Fibroblast of skin of back (primary cell): ENCODE results near the gene RELL2.

Experiments
- DNase-seq: peaks from one replicate; pipeline ENCODE4 v3.0.0-alpha.2; 2013

RELL2 gene

DNA sequence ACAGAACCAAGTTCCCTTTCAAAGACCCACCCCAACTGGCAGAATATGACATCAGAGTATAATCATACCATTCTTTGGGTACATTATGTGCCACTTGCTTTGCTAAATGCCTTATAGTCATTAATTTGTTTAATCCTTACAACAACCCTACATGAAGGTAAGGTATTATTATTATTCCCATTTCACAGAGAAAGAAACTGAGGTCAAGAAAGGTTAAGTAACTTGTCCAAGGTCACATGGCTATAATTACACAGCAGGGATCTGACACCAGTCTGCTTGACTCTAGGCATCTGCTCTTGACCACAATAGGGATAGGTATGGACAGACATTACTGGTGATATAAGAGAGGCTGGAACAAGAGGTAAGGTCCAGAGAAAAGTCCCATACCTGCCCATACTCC is 13.2 kb downstream of the RELL2 start:
- DNase-seq: no peak

DNA sequence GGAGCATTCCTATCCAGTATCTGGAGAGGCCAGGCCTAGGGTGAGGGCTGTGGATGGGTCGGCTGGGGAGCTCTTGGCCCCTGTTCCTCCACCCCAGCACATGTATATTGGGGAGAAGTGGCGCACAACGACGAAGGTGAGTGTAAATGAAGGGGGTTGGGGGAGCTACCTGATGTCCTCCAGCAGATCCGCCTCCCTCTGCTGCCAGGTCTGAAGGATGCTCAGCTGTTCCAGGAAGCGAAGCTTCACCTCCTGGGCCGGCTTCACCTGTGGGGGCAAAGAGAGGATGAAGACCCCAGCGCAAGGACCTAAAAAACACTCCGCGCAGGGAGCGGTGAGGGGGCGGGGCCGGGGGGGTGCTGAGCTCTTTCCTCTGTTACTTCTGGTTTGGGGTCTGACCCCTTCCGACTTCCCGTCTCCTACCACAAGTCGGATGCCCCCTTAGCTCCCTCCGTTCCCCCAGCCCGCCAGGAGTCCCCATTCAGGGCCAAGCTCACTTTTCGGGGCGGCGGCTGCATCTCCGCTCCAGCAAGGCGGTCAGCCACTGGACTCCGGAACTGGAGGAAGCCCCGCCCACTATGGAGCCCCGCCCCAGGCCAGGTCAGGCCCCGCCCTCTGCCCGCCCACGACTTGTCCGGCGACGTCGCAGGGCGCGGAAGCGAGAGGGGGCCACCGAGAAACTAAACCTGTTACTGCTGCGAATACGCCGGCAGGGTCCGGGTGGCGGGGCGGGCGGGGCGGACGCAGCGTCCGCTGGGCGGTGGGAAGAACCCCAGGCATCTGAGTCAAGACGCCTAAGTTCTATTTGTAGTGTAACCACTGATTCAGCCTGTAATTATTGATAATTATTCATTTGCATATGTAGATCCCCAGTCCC is 14.3 kb downstream of the RELL2 start, which contains the start of gene FCHSD1:
TSS of gene FCHSD1 (minus strand) at position 568 of the 877 bp plus-strand sequence. CDS start at position 518, 50 bp downstream.
- peak; percentile 76 for DNase-seq

DNA sequence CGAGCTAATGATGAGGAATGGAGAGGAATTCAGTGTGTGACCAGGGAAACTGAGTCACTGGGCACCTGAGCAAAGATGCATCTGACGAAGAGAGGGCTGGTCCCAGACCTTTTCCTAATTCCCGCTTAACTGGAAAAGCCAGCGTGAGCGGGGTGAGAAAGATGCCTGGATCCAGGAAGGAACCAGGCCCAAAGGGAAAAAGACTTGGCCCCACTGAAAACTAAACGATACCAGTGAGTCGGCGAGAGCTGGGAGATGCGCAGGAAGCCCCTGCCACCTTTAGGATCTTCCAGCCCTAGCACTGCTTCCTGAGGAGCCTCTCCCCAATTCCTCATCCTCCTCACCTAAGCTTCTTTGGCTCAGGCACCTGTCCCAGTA is 14.9 kb downstream of the RELL2 start:
- DNase-seq: no peak

DNA sequence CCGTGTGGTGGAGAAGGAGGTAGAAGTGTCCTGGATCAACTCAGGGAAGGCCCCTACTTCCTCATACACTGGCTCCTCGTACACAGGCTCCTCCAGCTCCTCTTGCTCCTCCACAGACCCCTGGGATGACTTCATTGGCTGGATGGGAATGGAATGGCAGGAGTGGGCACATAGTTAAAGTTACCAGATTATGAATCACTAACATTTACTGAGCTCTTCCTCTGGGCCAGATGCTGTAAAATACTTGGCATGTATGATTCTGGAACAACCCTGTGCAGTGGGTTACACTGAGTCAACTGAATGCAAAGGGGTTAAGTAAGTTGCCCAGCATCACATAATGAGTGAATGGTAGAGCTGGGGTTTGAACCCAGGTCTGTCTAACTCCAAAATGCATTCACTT is 17.5 kb downstream of the RELL2 start:
- DNase-seq: peak; percentile 95

DNA sequence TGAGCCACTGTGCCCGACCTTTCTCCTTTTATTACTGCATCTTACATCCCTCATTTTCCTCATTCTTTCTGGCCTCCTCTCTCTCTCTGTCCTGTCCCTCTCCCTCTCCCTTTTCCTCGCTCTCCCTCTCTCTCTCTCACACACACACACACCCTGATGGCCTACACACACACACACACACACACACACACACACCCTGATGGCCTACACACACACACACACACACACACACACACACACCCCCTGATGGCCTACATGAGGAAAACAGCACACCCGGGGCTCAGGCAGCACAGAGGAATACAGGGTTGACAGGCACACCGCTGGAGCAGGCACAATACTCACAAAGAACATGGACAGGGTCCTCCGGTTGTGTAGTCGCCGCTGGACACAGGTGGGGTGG is 18.2 kb downstream of the RELL2 start:
- no peak for DNase-seq

DNA sequence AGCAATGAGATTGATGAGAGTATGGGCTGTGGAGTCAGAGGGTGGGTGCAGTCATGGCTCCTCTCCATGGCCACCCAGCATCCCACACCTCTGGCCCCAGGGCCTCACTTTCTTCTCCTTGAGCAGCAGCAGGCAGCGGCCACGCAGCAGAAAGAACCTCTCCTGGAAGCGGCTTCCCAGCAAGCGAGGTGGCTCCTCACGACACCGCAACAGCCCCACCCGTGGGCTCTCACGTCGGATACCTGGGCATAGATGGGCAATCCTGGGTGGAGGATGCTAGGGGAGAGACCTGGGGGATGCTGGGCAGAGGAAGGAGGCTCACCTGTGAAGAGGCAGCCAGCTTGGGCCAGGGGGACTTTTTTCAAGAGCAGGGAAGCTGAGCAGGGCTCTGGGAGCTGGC is 19.6 kb downstream of the RELL2 start:
- no peak for DNase-seq

DNA sequence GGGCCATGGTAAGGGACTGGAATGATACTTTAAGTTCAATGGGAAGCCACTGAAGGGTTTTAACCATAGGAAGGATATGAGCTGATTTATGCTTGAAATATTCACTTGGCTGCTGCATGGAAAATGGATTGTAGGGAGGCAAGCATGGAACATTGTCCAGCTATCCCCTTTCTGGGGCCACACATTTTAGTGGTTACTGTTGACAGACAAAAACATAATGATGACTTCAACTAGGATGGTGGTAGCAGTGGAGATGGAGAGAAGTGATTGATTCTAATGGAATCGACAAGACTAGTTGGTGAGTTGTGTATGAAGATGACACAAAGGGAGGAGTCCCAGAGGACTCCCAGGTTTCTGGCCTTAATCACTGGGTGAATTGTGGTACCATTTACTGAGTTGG is 20.6 kb downstream of the RELL2 start:
- DNase-seq: peak; percentile 41

DNA sequence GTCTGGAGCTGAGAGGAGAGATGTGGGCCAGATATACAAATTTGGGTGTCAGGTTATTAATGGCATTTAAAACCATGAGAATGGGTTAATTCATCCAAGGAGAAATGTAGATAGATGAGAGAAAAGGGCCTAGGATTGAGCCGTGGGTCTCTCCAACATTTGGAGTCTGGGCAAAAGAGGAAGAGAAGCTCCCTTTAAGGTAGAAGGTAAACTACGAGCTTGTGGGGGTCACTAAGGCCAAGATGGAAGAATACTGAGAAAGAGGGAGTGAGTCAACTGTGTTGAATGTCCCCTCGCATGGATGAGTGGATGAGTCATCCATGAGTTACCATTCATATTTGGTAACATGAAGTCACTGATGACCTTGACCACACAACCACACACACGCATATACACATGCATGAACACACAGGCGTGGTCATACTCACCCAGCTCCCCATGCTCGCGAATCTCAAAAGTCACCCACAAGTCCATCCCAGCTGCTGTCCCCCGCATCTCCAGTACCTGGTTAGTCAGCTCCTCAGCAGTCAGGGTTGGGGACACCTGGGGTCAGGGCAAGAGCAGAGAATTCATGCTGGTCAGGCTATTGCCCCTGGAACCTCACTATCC is 21.2 kb downstream of the RELL2 start:
- peak; percentile 93 for DNase-seq

DNA sequence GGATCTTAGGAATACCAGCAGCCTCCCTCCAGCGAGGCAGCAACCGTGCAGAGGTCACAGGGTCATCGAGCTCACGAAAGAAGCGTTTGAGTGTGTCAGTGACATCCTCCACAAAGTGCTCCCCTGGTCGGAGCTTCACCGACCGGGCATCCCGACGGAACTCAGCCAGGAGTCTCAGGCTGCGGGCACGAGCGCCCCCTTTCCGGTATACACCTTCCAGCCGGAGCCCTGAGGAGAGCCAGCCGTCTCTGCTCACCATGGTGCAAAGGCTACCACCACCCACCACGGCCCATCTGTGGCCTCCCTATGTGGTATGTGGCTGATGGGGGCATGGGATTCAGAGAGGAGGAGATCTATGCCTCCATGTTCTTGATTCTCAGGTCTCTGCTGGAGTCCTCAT is 25.2 kb downstream of the RELL2 start:
- DNase-seq: no peak

DNA sequence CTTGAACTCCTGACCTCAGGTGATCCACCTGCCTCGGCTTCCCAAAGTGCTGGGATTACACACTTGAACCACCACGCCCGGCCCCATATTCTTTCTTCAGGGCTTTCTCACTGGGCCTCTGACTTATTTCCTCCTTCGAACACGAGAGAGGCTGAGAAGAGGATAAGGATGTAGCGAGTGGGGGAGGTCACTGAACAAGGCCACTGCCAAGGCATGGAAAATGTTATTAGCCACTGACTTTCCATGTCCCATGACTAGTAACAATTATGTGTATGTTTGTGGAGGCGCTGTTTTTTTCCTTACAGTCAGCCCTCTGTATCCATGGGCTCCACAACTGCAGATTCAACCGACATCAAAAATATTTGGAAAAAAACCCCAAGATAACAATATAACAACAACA is 26.7 kb downstream of the RELL2 start:
- DNase-seq: no peak

DNA sequence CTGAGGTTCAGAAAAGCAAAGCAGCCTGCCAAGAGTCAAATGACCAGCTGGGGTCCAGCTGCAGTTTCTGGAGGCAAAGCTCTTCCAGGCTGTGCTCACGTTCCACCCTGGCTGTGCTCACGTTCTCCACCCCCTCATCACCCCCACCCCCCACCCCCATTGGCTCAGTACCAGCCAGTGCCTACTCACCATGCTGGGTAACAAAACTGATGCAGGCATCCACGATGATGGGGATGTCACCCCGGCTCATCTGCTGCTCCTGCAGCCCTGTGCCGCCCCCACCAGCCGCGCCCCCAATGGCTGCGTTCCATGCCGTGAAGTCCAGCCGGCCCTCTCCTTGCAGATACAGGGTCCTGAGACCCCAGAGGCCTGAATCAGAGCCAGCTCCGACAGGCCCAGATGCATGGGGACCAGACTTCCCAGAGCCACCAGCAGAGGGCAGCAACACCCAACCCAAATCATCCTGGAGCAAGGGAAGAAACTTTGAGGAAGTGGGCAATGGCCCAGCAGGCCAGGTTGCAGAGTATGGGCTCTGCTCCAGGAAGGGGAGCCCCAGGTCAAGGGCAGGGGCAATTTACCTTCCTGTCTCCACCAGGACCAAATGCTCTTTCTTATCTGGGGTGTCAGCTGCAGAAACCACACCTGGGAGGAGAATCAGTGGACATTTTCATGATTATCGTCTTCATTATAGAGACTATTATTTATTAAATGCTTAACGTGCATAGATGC is 28.1 kb downstream of the RELL2 start:
- peak; percentile 61 for DNase-seq

DNA sequence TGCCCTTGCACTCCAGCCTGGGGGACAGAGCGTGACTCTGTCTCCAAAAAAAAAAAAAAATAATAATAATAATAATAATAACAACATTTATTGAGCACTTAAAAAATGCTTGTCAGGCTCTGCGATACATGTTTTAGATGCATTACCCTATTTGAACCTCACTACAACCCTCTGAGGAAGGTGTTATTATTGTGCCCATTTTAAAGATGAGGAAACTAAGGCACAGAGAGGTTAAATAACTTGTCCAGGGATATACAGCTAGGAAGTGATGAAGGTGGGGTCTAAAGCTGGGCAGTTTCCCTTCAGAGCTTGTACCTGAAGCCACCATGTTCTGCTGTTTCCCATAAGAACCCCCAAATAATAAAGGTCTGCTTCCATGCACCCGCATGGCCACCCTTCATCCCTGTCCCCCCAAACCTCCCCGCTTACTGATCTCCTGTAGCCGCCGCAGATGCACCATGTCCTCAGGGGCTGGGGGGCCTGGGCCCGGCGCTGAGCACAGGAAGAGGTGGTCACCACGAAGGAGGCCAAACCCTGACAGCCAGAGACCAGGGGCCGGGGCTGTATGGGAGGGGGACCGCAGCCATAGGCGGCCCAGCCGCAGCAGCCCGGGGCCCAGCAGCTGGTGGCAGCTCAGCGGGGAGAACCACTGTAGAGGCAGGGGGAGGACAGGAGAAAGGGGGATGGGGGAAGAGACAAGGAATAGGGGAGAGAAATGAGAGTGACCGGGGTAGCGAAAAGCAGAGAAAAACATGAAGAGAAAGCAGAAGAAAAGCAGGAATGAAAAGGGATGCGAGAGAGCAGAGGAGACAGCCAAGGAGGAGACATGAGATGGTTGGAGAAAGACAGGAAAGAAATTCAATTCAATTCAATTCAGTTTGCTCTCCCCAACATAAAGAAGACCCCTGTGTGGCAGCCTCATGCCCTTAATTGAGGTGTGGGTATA is 29.5 kb downstream of the RELL2 start:
- DNase-seq: no peak

DNA sequence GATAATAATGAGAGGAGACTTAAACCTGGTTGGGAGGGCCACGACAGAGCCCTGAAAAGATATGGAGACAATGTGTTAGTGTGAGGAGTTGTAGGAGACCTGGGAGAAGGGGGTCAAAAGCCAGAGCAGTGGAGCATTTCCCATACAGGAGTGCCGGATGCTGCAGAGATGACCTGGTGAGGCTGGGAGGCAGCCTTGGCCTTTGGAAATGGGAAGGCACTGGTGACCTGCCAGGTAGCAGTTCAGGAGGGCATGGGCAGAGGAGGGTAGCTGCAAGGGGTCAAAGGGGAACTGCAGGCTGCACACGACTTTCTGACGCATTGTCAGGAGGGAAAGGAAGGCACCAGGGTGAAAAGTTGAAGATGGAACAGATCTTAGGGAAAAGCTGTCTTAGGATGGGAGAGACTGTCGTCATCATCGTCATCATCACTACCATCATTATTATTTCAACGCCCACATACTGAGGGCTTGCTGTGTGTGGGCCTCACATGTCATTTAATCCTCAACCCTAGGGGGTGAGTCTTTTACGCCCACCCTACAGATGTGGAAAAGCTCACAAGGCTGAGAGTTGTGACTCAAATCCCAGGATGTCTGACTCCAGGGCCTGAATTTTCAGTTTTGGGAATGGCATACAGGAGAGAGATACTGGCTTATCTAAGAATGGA is 31.9 kb downstream of the RELL2 start:
- DNase-seq: no peak

DNA sequence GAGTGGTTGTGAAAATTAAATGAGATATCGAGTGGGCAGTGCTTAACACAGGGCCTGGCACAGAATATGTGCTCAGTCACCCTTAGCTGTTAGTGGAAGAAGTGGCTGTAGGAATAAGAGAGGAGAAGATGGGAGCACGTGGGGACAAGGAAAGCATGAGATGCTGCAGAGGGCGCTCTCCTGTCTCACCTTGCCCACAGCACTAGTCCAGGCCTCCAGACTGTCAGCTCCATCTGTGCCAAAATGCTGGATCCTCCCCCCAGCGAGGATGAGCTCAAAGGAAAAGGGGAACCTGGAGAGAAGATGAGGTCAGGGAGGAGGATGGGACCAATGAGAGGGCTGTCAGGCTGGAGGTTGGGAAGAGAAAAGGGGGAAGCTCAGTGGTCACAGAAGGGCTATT is 32.7 kb downstream of the RELL2 start:
- no peak for DNase-seq

DNA sequence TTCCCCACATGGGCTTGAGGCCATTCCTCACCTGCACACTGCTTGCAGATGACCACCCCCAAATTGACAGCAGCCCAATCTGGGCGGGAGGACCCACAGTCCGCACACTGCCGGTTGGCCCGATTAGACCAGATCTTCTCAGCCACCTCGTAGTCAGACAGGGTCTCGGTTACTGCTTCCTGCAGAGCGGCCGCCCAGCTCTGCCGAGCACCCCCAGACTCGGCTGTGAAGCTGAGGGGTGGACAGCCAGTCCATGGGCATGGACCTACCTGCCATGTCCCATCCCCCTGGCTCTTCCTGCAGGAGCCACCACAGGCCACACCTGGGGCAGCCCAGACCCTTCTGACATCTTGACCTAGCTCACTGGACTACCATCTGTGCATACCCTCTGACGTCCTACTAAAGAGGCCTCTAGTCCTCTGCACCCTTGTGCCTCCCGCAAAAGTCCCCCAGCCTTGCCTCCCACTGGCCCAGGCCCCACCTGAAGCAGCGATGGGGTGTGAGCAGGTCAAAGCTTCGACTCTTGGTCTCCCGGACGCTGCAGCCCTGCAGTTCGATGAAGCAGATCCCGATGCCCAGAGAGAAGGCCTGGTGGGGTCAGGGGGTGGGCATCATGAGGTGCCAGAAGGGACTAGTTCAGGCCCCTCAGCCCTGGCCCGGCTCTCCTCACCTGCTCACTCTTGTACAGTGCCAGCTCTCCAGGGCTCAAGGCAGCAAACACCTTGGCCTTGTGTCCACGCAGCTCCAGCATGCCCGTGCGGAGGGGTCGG is 35.5 kb downstream of the RELL2 start:
- DNase-seq: no peak

DNA sequence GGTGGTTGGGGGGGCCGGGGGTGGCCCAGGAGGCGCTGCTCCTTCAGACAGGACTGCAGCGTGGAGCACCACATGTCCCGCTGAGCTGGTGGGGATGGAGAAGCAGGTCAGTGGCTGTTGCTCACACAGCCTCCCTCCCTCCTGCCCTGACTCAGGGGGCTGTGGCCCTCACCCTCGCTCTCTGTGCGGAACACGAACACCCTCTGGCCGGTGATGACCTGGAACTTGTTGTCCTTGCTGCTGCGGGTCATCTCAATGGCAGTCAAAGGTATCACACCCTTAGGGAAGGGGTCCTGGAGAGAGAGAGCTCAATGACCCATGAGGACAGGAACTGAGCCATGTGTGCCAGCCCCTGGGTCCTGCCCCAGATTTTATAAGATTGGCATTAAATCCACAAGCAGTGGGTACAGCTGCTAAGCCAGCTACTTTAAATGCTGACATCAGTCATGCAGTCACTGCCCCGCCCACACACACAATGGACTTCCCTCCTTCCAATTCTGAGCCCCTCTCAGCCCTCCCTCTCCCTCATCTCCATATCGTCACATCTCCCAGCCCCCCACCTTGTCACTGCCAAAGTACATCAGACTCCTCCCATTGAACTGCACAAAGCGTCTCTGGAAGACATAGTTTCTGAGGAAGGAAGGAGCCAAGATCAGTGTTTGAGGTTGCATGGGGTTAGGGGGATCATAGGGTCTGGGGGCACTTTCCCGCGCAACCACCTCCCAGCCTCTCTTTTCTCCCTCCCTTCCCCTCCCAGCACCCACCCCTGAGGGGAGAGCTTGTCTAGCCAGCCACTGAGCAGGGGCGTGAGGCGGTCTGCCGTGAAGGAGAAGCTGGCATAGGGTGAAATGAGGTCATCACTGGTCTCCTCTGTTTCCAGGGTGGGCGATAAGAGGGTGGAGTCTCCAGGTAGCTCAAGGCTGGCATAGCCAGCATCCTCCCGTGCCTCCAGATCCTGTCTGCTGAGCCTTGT is 36.3 kb downstream of the RELL2 start:
- DNase-seq: no peak

DNA sequence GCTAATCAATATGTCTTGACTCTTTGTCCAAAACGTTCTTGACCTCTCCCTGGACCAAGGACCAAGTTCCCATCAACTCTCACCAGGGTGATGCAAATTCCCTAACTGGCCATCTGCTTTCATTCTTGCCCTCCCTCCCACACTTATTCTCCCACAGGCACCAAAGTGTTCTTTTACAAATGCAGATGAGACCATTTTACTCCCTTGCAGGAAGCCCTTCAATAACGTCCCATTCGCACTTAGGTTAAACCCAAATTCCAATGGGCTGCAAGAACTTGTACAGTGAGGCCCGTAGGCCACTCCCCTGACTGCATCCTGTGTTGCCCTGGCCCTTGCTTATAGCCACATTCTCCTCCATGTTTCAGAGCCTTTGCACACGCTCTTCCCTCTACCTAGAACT is 38.0 kb downstream of the RELL2 start:
- no peak for DNase-seq

DNA sequence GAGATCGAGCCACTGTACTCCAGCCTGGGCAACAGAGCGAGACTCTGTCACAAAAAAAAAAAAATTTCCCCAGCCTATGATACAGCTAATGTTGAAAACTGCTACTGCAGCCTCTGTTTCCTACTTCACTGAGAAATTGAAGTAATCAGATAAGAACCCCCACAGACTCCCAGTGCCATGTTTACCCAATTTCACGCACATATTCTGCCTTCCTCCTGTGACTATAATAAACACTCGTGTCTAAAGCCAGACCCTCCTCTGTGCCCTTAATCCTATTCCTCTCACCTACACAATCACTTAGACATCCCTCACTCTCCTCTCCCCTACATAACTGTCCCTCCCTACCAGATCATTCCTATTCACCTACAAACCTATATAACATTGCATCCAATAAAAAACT is 38.9 kb downstream of the RELL2 start:
- no peak for DNase-seq

DNA sequence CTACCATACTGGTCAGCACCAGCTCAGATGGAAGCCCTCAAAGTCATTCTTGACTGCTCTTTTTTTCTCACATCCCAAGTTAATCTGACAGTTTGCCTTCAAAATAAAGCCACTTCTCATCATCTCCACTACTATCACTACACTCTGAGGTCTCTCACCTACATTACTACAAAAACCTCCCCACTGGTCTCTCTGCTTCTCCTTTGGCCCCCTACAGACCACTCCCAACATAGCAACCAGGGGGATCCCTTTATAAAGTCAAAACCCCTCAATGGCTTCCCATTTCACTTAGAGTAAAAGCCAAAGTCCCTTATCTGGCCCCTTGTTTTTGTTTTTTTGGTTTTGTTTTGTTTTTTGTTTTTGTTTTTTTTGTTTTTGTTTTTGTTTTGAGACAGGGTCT is 40.6 kb downstream of the RELL2 start:
- peak; percentile 16 for DNase-seq

DNA sequence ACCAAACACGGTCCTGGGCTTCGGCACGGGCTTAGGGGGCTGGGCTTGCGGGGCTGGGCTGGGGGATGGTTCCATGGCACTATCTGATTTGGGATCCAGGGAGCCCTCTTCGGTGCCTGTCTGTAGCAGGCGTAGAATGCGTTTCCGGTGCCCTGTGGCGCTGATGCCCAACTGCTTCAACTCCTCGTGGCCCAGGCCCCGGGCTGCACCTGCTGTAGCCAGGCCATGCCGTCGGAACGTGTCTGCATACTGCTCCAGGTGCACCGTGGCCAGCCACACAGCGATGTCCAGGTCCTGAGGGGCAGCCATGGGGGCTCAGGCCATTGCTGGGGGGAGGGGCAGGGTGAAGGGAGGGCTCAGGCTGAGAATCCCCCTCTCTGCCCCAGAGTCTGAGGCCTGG is 43.4 kb downstream of the RELL2 start:
- no peak for DNase-seq
